Mononuclear cell (primary cell): Measurements from ENCODE around the gene PPIA. TPM values are rescaled to one million over a fixed set of nuclear protein-coding genes. Genes with fewer than 3 reads are reported as not detected.

ENCODE experiments used
- H3K27me3 ChIP-seq: 2 replicates; pipeline ENCODE4 v1.6.0; 2011; ENCODE audit warnings: low read length, control low read depth; ENCODE audit not compliant: insufficient read depth
- H3K4me1 ChIP-seq: 2 replicates; pipeline ENCODE4 v1.5.1; 2011; ENCODE audit warnings: mild to moderate bottlenecking, low read length, control low read depth; ENCODE audit not compliant: insufficient read depth
- H3K4me3 ChIP-seq: 2 replicates; pipeline ENCODE4 v1.5.1; 2011; ENCODE audit warnings: mild to moderate bottlenecking, low read length, moderate library complexity
- H3K9me3 ChIP-seq: 2 replicates; pipeline ENCODE4 v1.5.1; 2011; ENCODE audit warnings: low read depth, mild to moderate bottlenecking, control low read depth, low read length
- total RNA-seq: library from RNA; depleted of rRNA; stranded (reverse); fragments of >200 nt; gene quantifications from one replicate; pipeline ENCODE4 v1.2.3, GENCODE V29; 2012

PPIA gene
- total RNA-seq, result 799 TPM

- no peaks in the 10 kb centered on the region for H3K27me3 ChIP-seq
Observed at GRCh38 chr7:44796504-44797328, at the start of gene PPIA. TSS of gene PPIA (plus strand) at chr7:44796681. CDS start at chr7:44796725, 44 bp downstream.

DNA sequence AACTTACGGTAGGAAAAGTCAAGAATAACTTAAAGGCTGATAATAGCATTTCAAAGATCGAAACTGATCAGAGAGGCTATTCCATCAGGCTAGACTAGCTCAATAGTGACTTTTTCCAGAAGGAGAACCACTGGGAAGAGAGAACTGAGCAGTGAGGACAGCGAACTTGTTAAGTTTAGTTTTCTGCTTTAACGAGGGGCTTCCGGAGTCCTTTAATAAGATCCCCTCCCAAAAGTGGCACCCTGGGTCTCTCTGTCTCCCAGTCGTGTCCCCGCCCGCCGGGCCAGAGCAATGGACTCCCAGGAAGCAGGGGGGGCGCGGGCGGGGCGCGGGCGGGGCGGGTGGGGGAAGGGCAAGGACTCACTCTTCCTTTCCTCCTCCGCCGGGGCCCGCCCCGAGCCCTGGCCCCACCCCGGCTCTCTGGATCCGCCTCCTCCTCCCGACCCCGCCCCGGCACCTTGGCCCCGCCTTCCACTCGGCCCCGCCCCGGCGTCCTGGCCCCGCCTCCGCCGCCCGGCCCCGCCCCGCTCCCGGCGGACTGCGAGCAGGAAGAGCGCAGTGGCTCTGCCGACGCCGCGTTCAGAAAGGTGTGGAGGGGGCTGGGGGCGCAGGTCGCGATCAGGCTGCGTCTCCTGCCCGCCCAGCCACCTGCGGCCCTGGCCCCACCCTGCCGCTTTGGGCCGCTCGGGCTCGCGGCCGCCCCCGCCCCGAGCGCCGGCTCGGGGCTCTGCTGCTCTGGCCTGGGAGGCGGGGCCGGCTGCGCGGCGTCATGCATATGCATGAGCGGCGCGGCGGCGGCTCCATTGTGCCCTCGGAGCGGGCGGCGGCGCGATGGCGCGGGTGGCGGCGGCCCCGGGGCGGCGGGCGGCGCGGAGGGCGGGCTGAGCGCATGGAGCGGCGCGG is 48.2 kb upstream of the PPIA start, which contains the start of gene ZMIZ2:
TSS of gene ZMIZ2 (plus strand) at position 803 of the 903 bp plus-strand sequence. CDS start 7,403 bp downstream, outside the sequence.
- Histone ChIP-seq H3K4me1 (peaks cover 48% of the 10 kb centered on the region), H3K4me3 (peak within 1 kb of the TSS; percentile 63), H3K27me3 (no peaks in the 10 kb centered on the region)

More at GRCh38 chr7:44796504-44797328, at the start of gene PPIA:
- Histone ChIP-seq H3K4me3 (peak within 1 kb of the TSS; percentile 99), H3K9me3 (no peaks in the 10 kb centered on the region), H3K4me1 (peaks cover 23% of the 10 kb centered on the region)

GRCh38 chr7:44748948-44749731 is 47.3 kb upstream of the PPIA start:
- Histone ChIP-seq H3K9me3 (no peaks in the 10 kb centered on the region), H3K27me3 (no peaks in the 10 kb centered on the region), H3K4me3 (peak overlapping the region; percentile 63), H3K4me1 (peaks cover 54% of the 10 kb centered on the region)

More for the DNA sequence above, 48.2 kb upstream of the PPIA start, which contains the start of gene ZMIZ2:
- H3K9me3 ChIP-seq, result no peaks in the 10 kb centered on the region

GRCh38 chr7:44749992-44750391 is 46.5 kb upstream of the PPIA start:
- Histone ChIP-seq H3K4me3 (peak overlapping the region; percentile 63), H3K4me1 (peaks cover 57% of the 10 kb centered on the region), H3K27me3 (no peaks in the 10 kb centered on the region)

GRCh38 chr7:44750424-44750823 is 46.1 kb upstream of the PPIA start:
- Histone ChIP-seq H3K4me1 (peaks cover 57% of the 10 kb centered on the region), H3K27me3 (no peaks in the 10 kb centered on the region), H3K9me3 (no peaks in the 10 kb centered on the region), H3K4me3 (no peak overlapping the region)

More at GRCh38 chr7:44749992-44750391, 46.5 kb upstream of the PPIA start:
- no peaks in the 10 kb centered on the region for H3K9me3 ChIP-seq

- Histone ChIP-seq H3K4me1 (peaks cover 57% of the 10 kb centered on the region), H3K4me3 (no peak overlapping the region), H3K27me3 (no peaks in the 10 kb centered on the region), H3K9me3 (no peaks in the 10 kb centered on the region)
Observed at GRCh38 chr7:44750921-44751571, 45.4 kb upstream of the PPIA start.

DNA sequence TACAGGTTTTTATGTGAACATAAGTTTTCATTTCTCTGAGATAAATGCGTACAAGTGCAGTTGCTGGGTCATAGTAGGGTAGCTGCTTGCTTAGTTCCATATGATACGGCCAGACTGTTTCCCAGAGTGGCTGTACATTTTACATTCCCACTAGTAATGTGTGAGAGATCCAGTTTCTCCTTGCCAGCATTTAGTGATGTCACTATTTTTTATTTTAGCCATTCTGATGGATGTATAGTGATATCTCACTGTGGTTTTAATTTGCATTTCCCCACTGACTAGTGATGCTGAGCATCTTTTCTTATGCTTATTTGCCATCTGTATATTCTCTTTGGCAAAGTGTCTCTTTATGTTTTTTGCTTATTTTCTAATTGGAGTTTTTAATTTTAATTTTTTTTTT is 43.7 kb upstream of the PPIA start:
- Histone ChIP-seq H3K4me3 (no peak overlapping the region), H3K27me3 (no peaks in the 10 kb centered on the region), H3K4me1 (peaks cover 53% of the 10 kb centered on the region), H3K9me3 (no peaks in the 10 kb centered on the region)

- no peaks in the 10 kb centered on the region for H3K9me3 ChIP-seq
- no peak overlapping the region for H3K4me3 ChIP-seq
- H3K4me1 ChIP-seq, result peaks cover 41% of the 10 kb centered on the region
- H3K27me3 ChIP-seq, result no peaks in the 10 kb centered on the region
Observed at GRCh38 chr7:44754802-44755697, 41.4 kb upstream of the PPIA start.

GRCh38 chr7:44755698-44756627 is 40.5 kb upstream of the PPIA start:
- H3K4me1 ChIP-seq, result peaks cover 32% of the 10 kb centered on the region
- H3K27me3 ChIP-seq, result no peaks in the 10 kb centered on the region
- no peaks in the 10 kb centered on the region for H3K9me3 ChIP-seq
- no peak overlapping the region for H3K4me3 ChIP-seq

GRCh38 chr7:44756904-44757303 is 39.6 kb upstream of the PPIA start:
- Histone ChIP-seq H3K9me3 (no peaks in the 10 kb centered on the region), H3K4me1 (peaks cover 22% of the 10 kb centered on the region), H3K27me3 (no peaks in the 10 kb centered on the region), H3K4me3 (no peak overlapping the region)

- Histone ChIP-seq H3K4me1 (peaks cover 18% of the 10 kb centered on the region), H3K4me3 (no peak overlapping the region)
Observed at GRCh38 chr7:44757311-44757710, 39.2 kb upstream of the PPIA start.

DNA sequence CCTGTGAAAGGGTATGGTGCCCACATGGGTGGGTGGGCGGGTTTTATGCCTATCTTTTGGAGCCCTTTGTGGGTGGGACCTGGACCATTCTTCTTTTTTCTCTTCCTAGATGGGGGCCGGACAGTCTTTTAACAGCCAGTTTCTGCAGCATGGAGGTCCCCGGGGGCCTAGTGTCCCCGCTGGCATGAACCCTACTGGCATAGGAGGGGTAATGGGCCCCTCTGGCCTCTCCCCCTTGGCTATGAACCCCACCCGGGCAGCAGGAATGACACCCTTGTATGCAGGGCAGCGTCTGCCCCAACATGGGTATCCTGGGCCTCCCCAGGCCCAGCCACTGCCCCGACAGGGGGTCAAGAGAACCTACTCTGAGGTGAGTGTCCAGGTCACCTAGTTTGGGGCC is 38.7 kb upstream of the PPIA start:
- no peaks in the 10 kb centered on the region for H3K9me3 ChIP-seq
- peaks cover 14% of the 10 kb centered on the region for H3K4me1 ChIP-seq
- no peaks in the 10 kb centered on the region for H3K27me3 ChIP-seq
- H3K4me3 ChIP-seq, result no peak overlapping the region

More at GRCh38 chr7:44757311-44757710, 39.2 kb upstream of the PPIA start:
- H3K9me3 ChIP-seq, result no peaks in the 10 kb centered on the region
- no peaks in the 10 kb centered on the region for H3K27me3 ChIP-seq
